Pulmonary artery endothelial cell (primary cell): ENCODE measurements around the gene SLC38A5. TPM values are rescaled to one million over a fixed set of nuclear protein-coding genes. Genes with fewer than 3 reads are reported as not detected.

Experiments used
- total RNA-seq: library from RNA; depleted of rRNA; stranded (reverse); fragments of >200 nt; gene quantifications from 2 replicates; pipeline ENCODE4 v1.2.3, GENCODE V29; 2014

The SLC38A5 gene
- total RNA-seq, 1 donor from 2014 or later: 54.8 TPM

Other genes starting within 250 kb of the SLC38A5 start
- not detected in 2 replicates for gene SSX1, start 214.9 kb downstream of the SLC38A5 start, total RNA-seq
- gene SSX3, start 113.6 kb downstream of the SLC38A5 start, total RNA-seq: not detected in 2 replicates
- gene SSX4, start 86.7 kb downstream of the SLC38A5 start, total RNA-seq: not detected in 2 replicates
- not detected in 2 replicates for gene SSX4B, start 58.3 kb downstream of the SLC38A5 start, total RNA-seq
- 60.7 and 65.4 TPM in 2 replicates for gene FTSJ1, start 5.9 kb upstream of the SLC38A5 start, total RNA-seq
- 5.5 and 10.8 TPM in 2 replicates for gene PORCN, start 38.7 kb upstream of the SLC38A5 start, total RNA-seq
- 137 and 142 TPM in 2 replicates for gene EBP, start 51.5 kb upstream of the SLC38A5 start, total RNA-seq
- gene TBC1D25, start 69.5 kb upstream of the SLC38A5 start, total RNA-seq: 6.5 and 6.9 TPM in 2 replicates
- gene RBM3, start 104.2 kb upstream of the SLC38A5 start, total RNA-seq: 130 and 634 TPM in 2 replicates
- gene WDR13, start 127.2 kb upstream of the SLC38A5 start, total RNA-seq: 137 and 223 TPM in 2 replicates
- not detected in 2 replicates for gene WAS, start 213.5 kb upstream of the SLC38A5 start, total RNA-seq
- gene SUV39H1, start 226.5 kb upstream of the SLC38A5 start, total RNA-seq: 8.0 and 12.2 TPM in 2 replicates